WTC11 (cell line): ENCODE measurements around the gene USE1. TPM values are rescaled to one million over a fixed set of nuclear protein-coding genes. Genes with fewer than 3 reads are reported as not detected.

ENCODE experiments used
- ATAC-seq: fragments of 200-7000 bp; cut with Tn5 transposase; 2 replicates; pipeline ENCODE4 v1.10.0; 2021; ENCODE audit warnings: mild to moderate bottlenecking, moderate library complexity
- CTCF ChIA-PET: fragments of 300-600 bp; sonication (Branson Sonifier 250); formaldehyde crosslinking; loops from one replicate; lab custom pipeline; 2021; ENCODE audit warnings: antibody characterized with exemption; lab: Charles Lee
- POLR2A ChIA-PET: fragments of 350-600 bp; sonication (Branson Sonifier 250); formaldehyde crosslinking; loops from one replicate; lab custom pipeline; 2021; ENCODE audit warnings: antibody characterized with exemption; lab: Charles Lee
- DNase-seq: peaks from one replicate; pipeline ENCODE4 v3.0.0; 2021; ENCODE audit warnings: low spot score
- H3K27ac Mint-ChIP-seq: 2 replicates; pipeline ENCODE4 v1.8.0; 2021; ENCODE audit warnings: mixed read lengths
- H3K27me3 Mint-ChIP-seq: 2 replicates; pipeline ENCODE4 v1.8.0; 2021; ENCODE audit warnings: low read depth, mild to moderate bottlenecking, moderate library complexity, mixed read lengths
- H3K36me3 Mint-ChIP-seq: 2 replicates; pipeline ENCODE4 v1.8.0; 2021; ENCODE audit warnings: mixed read lengths
- H3K4me1 Mint-ChIP-seq: 2 replicates; pipeline ENCODE4 v1.8.0; 2022; ENCODE audit warnings: mixed read lengths
- H3K4me3 Mint-ChIP-seq: 2 replicates; pipeline ENCODE4 v1.8.0; 2021; ENCODE audit warnings: mild to moderate bottlenecking, moderate library complexity, mixed read lengths
- H3K9me3 Mint-ChIP-seq: 2 replicates; pipeline ENCODE4 v1.8.0; 2021; ENCODE audit warnings: mixed read lengths
- ATF2 ChIP-seq: sonication (generic); formaldehyde crosslinking; IDR thresholded peaks from 2 replicates; pipeline ENCODE4 v1.8.1; 2022; ENCODE audit warnings: low read depth, missing genetic modification reagents, borderline replicate concordance
- ATF3 ChIP-seq: sonication (generic); formaldehyde crosslinking; conservative IDR thresholded peaks from 2 replicates; pipeline ENCODE4 v1.8.1; 2022; ENCODE audit warnings: mild to moderate bottlenecking, missing genetic modification reagents
- ATF6 ChIP-seq: sonication (generic); formaldehyde crosslinking; IDR thresholded peaks from 2 replicates; pipeline ENCODE4 v1.8.1; 2023; ENCODE audit warnings: mild to moderate bottlenecking, missing genetic modification reagents
- E2F5 ChIP-seq: sonication (generic); formaldehyde crosslinking; IDR thresholded peaks from 2 replicates; pipeline ENCODE4 v1.8.1; 2022; ENCODE audit warnings: mild to moderate bottlenecking, moderate library complexity, missing genetic modification reagents
- ELF4 ChIP-seq: sonication (generic); formaldehyde crosslinking; IDR thresholded peaks from 2 replicates; pipeline ENCODE4 v1.8.1; 2022; ENCODE audit warnings: low read depth, mild to moderate bottlenecking, moderate library complexity, missing genetic modification reagents
- FOXP1 ChIP-seq: sonication (generic); formaldehyde crosslinking; IDR thresholded peaks from 2 replicates; pipeline ENCODE4 v1.8.0; 2022; ENCODE audit warnings: missing genetic modification reagents, mild to moderate bottlenecking, moderate library complexity, borderline replicate concordance
- FOXP4 ChIP-seq: sonication (generic); formaldehyde crosslinking; IDR thresholded peaks from 2 replicates; pipeline ENCODE4 v1.8.0; 2022; ENCODE audit warnings: mild to moderate bottlenecking, missing genetic modification reagents
- KAT7 ChIP-seq: sonication (generic); formaldehyde crosslinking; IDR thresholded peaks from 2 replicates; pipeline ENCODE4 v1.8.1; 2023; ENCODE audit warnings: missing genetic modification reagents, mild to moderate bottlenecking, borderline replicate concordance
- NFE2L1 ChIP-seq: sonication (generic); formaldehyde crosslinking; IDR thresholded peaks from 2 replicates; pipeline ENCODE4 v1.8.1; 2023; ENCODE audit warnings: missing genetic modification reagents
- OVOL2 ChIP-seq: fragments of 250-450 bp; sonication (Bioruptor Pico); IDR thresholded peaks from 2 replicates; pipeline ENCODE4 v1.9.0; 2021; ENCODE audit warnings: mild to moderate bottlenecking, borderline replicate concordance
- SMAD3 ChIP-seq: sonication (generic); formaldehyde crosslinking; IDR thresholded peaks from 2 replicates; pipeline ENCODE4 v1.8.0; 2022; ENCODE audit warnings: missing genetic modification reagents, mild to moderate bottlenecking, borderline replicate concordance
- SP1 ChIP-seq: sonication (generic); formaldehyde crosslinking; conservative IDR thresholded peaks from 2 replicates; pipeline ENCODE4 v1.8.1; 2022; ENCODE audit warnings: missing genetic modification reagents
- TCF7 ChIP-seq: sonication (generic); formaldehyde crosslinking; IDR thresholded peaks from 2 replicates; pipeline ENCODE4 v1.8.0; 2022; ENCODE audit warnings: mild to moderate bottlenecking, low read depth, missing genetic modification reagents, moderate library complexity
- TEAD1 ChIP-seq: sonication (generic); formaldehyde crosslinking; IDR thresholded peaks from 2 replicates; pipeline ENCODE4 v1.8.0; 2022; ENCODE audit warnings: mild to moderate bottlenecking, missing genetic modification reagents
- ZNF263 ChIP-seq: sonication (generic); formaldehyde crosslinking; IDR thresholded peaks from 2 replicates; pipeline ENCODE4 v1.8.1; 2022; ENCODE audit warnings: low read depth, mild to moderate bottlenecking, moderate library complexity, missing genetic modification reagents
- ZNF317 ChIP-seq: sonication (generic); formaldehyde crosslinking; IDR thresholded peaks from 2 replicates; pipeline ENCODE4 v1.8.1; 2023; ENCODE audit warnings: low read depth, mild to moderate bottlenecking, moderate library complexity, missing genetic modification reagents, borderline replicate concordance
- total RNA-seq: library from RNA; stranded (reverse); gene quantifications from 3 replicates; pipeline ENCODE4 v1.2.3, GENCODE V29; 2021

Gene USE1
- total RNA-seq, 1 experiment from 2014 or later, result 14.2 TPM

- ATAC-seq (peak; percentile 5), DNase-seq (no peak)
- TF ChIP-seq TCF7 (CRISPR knock-in tag) (no peak), ZNF317 (CRISPR knock-in tag) (no peak), ATF6 (CRISPR knock-in tag) (no peak), TEAD1 (CRISPR knock-in tag) (no peak), ZNF263 (CRISPR knock-in tag) (no peak), OVOL2 (CRISPR knock-in tag) (no peak), KAT7 (CRISPR knock-in tag) (no peak), FOXP4 (no peak), SMAD3 (CRISPR knock-in tag) (no peak)
- H3K27me3 Mint-ChIP-seq, result no peaks in the 10 kb centered on the region
- ChIA-PET POLR2A (interaction anchor here (0.7 to 2.2 kb wide), 13 partner anchors 10 to 140 kb away, joined by 3 to 15 read pairs (median 6); partner anchors contain the start of genes DDA1 and OCEL1), CTCF (interaction anchor here (0.5 to 2.0 kb wide), 12 partner anchors 9 to 554 kb away, joined by 3 to 12 read pairs (median 4); partner anchors contain the start of genes BABAM1, MRPL34, OCEL1 and SMIM7)
- no peaks in the 10 kb centered on the region for H3K9me3 Mint-ChIP-seq
- peaks cover 21% of the 10 kb centered on the region for H3K36me3 Mint-ChIP-seq
- H3K4me3 Mint-ChIP-seq, result peak overlapping the region; percentile 89
- H3K27ac Mint-ChIP-seq, result peak overlapping the region; percentile 98
- peaks cover 14% of the 10 kb centered on the region for H3K4me1 Mint-ChIP-seq
These were observed 540 bp upstream of the USE1 start for GRCh38 chr19:17214508-17215126.

DNA sequence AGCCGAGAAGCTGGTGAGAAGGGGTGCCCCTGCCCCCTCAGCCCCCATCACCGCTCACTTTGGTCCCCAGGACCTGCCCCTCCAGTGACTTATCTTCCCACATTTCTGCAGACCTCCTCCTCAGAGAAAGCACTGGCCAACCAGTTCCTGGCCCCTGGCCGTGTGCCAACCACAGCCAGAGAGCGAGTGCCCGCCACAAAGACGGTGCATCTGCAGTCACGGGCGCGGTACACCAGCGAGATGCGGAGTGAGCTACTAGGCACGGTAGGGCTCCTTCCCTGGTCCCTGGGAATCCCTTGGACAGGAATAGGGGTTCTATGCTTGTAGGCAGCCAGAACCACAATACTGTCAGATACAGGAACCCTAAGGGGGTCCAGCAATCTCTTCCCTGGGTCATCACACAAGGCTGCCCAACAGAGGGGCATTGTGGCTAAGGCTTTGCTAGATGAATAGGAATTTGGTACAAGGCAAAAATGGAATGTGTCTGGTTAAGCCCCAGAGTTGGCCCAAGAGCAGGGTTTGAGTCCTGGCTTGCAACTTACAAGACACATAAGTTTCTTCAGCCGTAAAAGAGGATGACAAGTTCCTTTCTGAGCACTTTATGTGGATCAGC lies 1.0 kb downstream of the USE1 start:
- Mint-ChIP-seq H3K27me3 (no peaks in the 10 kb centered on the region), H3K27ac (no peak overlapping the region), H3K9me3 (no peaks in the 10 kb centered on the region), H3K36me3 (peaks cover 23% of the 10 kb centered on the region), H3K4me3 (peak overlapping the region; percentile 89), H3K4me1 (peaks cover 10% of the 10 kb centered on the region)
- ChIA-PET CTCF (interaction anchor here (0.8 to 2.0 kb wide), 8 partner anchors 7 to 225 kb away, joined by 3 to 12 read pairs (median 6); partner anchors contain the start of genes BABAM1 and OCEL1), POLR2A (interaction anchor here (0.9 to 2.2 kb wide), 11 partner anchors 9 to 94 kb away, joined by 3 to 15 read pairs (median 6); partner anchors contain the start of genes ANKLE1, DDA1 and OCEL1)
- ATAC-seq (no peak), DNase-seq (no peak)
- TF ChIP-seq FOXP1 (CRISPR knock-in tag) (peak; percentile 45; the same call in 1 of the 2 replicates), ELF4 (CRISPR knock-in tag) (no peak), ATF2 (CRISPR knock-in tag) (no peak)

DNA sequence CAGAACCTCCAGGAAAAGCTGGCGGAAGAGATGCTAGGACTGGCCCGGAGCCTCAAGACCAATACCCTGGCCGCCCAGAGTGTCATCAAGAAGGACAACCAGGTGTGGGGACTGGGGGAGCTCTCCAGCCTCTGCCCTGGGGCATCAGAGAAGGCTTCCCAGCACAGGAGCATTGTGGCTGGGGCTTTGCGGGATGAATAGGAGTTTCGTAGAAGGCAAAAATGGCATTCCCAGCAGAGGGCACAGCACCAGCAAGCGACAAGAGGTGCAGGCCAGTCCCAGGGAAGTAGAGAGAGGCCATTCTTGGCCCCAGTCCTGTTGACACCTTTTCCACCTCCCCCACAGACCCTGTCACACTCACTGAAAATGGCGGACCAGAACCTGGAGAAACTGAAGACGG lies 4.1 kb downstream of the USE1 start:
- H3K27ac Mint-ChIP-seq, result no peak overlapping the region
- peaks cover 17% of the 10 kb centered on the region for H3K36me3 Mint-ChIP-seq
- peaks cover 9% of the 10 kb centered on the region for H3K4me1 Mint-ChIP-seq
- ChIA-PET CTCF (no interaction called here), POLR2A (interaction anchor here (0.7 kb wide), 1 partner anchor 15 kb away, joined by 5 read pairs; no protein-coding TSS in a partner anchor)
- no peak overlapping the region for H3K4me3 Mint-ChIP-seq
- peaks cover 2% of the 10 kb centered on the region; the same call in 1 of the 2 replicates for H3K27me3 Mint-ChIP-seq
- DNase-seq (no peak), ATAC-seq (no peak)
- H3K9me3 Mint-ChIP-seq, result no peaks in the 10 kb centered on the region
- TF ChIP-seq ATF3 (no peak), SP1 (CRISPR knock-in tag) (no peak), NFE2L1 (CRISPR knock-in tag) (no peak), E2F5 (CRISPR knock-in tag) (no peak)
